Stimulated activated CD4-positive, alpha-beta T cell treated with anti-CD3 and anti-CD28 coated beads, Interleukin-1b, Interleukin-23, amount 100 ng/mL, for 1 hour (primary cell): Measurements from ENCODE around the gene NWD2.
"Not testable (repeated sequence)": the region's sequence is repeated elsewhere in the genome, so short reads cannot be mapped to it uniquely, and the experiment has no call there.

ENCODE experiments used
- DNase-seq, 2 donors: peaks; one replicate each; pipeline ENCODE4 v3.0.0-alpha.2; 2020; ENCODE audit warnings: low read depth in 2 of 2

NWD2 gene

GRCh38 chr4:37244583-37245390 lies at the start of gene NWD2:
NWD2 (plus strand) TSS chr4:37244743; CDS start chr4:37245068, 325 bp downstream.
- no peak for DNase-seq

GRCh38 chr4:37197899-37198298 lies 46.6 kb upstream of the NWD2 start:
- no peak for DNase-seq

- not testable (repeated sequence) for DNase-seq
Observed at GRCh38 chr4:37204740-37205139, 39.8 kb upstream of the NWD2 start.

GRCh38 chr4:37216209-37216608 lies 28.3 kb upstream of the NWD2 start:
- DNase-seq = no peak

GRCh38 chr4:37219242-37219641 lies 25.3 kb upstream of the NWD2 start:
- DNase-seq = no peak

GRCh38 chr4:37219990-37220389 lies 24.6 kb upstream of the NWD2 start:
- no peak for DNase-seq

- DNase-seq = no peak
Observed at GRCh38 chr4:37220685-37221084, 23.9 kb upstream of the NWD2 start.

GRCh38 chr4:37223732-37224131 lies 20.8 kb upstream of the NWD2 start:
- no peak for DNase-seq

GRCh38 chr4:37224854-37225253 lies 19.7 kb upstream of the NWD2 start:
- no peak for DNase-seq

GRCh38 chr4:37225778-37226177 lies 18.8 kb upstream of the NWD2 start:
- no peak for DNase-seq

GRCh38 chr4:37232315-37232714 lies 12.2 kb upstream of the NWD2 start:
- DNase-seq = no peak

- no peak for DNase-seq
Observed at GRCh38 chr4:37236165-37236564, 8.4 kb upstream of the NWD2 start.

GRCh38 chr4:37241647-37242046 lies 2.9 kb upstream of the NWD2 start:
- no peak for DNase-seq

GRCh38 chr4:37243051-37243450 lies 1.5 kb upstream of the NWD2 start:
- no peak for DNase-seq

- DNase-seq = no peak
Observed at GRCh38 chr4:37243722-37244582, 591 bp upstream of the NWD2 start.

GRCh38 chr4:37245391-37245954 lies 930 bp downstream of the NWD2 start:
- no peak for DNase-seq

GRCh38 chr4:37246891-37247290 lies 2.3 kb downstream of the NWD2 start:
- no peak for DNase-seq

GRCh38 chr4:37258221-37258620 lies 13.7 kb downstream of the NWD2 start:
- no peak for DNase-seq

- no peak for DNase-seq
Observed at GRCh38 chr4:37268319-37268718, 23.8 kb downstream of the NWD2 start.

GRCh38 chr4:37279121-37279520 lies 34.6 kb downstream of the NWD2 start:
- no peak for DNase-seq

GRCh38 chr4:37279894-37280592 lies 35.5 kb downstream of the NWD2 start:
- DNase-seq = no peak

- no peak for DNase-seq
Observed at GRCh38 chr4:37299468-37299867, 54.9 kb downstream of the NWD2 start.
